HG02981 (cell line): ENCODE results near the gene LRMDA.

Source experiments
- ATAC-seq: cut with Tn5 transposase; IDR thresholded peaks from one replicate; pipeline ENCODE4 v1.9.1; 2021; ENCODE audit warnings: mild to moderate bottlenecking, moderate library complexity; ENCODE audit not compliant: unreplicated experiment

The LRMDA gene

DNA sequence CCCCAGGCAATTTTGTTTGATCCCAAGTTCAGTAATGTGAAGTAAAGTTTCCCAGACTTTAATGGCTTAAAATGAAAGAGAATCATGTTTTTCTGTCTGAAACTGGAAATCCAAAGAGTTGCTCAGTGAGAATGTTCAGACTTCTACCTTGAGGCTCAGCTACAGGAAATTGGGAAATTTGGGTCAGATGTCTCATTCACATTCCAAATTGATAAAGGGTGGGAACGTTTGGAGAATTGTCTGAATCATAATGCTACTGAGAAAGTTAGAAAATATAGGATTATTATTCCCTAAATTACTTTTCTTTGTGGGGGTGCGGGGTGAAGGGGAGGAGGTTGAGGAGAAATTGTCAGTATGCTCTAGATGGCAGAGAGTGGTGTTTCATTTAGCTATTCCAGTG is 773.9 kb downstream of the LRMDA start:
- ATAC-seq: no peak

DNA sequence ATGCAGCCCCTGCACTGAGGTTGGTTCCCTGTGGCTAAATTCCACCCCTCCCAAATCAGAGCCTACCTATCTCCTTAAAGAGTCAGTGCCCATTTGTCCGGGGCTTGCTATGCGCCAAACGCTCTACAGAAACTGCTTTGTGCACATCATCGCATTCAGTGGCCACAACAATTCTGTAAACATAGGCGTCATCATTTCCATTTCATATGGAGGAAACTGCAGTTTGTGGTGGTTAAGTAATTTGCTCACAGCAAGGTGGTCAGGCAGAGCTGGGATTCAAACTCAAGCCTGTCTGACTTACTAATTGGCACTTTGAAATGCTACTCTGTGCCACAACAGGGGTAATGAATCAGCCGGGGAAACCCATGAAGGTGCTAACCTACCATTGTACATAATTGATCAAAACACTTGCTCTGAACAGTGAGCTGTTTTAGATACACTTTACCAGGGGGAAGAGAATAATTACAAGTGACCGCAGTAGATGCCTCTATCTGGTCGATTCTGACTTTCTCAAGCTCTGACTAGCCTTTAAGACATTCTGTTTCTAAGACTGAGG is 775.5 kb downstream of the LRMDA start:
- ATAC-seq: no peak

DNA sequence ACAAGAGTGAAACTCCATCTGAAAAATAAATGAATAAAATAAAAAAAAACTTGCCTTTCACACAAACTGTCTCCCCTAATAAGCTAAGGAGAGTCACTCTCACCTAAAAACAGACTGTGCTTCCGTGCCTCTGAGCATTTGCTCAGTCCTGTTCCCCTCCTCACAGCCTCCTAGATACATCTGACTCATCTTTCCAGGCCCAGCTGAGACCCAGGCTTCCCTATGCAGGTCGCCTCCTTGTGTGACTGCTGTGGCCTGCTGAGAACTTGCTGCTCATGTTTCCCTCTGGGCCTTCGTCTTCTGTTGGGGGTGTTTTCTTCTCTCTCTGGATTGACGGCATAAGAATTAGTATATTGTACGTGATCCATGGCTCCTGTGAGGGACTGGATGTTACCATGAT is 777.7 kb downstream of the LRMDA start:
- no peak for ATAC-seq

DNA sequence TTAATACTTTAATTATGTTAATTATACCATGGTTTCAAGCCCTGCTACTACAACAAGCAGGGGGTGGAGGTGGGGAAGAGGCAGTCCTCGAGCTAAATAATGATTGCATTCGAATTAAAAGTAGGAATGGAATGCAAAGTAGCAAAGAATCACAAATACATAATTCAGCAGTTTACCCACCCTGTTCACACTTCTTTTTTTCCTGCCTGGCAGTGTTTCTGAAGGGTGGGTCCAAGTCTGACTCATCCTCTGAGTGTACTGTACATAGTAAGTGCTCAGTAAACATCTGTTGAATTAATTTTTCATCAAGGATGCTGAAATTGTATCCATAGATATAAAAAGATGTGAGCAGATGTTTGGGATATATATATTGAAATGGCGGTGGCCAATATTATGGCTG is 778.8 kb downstream of the LRMDA start:
- no peak for ATAC-seq

DNA sequence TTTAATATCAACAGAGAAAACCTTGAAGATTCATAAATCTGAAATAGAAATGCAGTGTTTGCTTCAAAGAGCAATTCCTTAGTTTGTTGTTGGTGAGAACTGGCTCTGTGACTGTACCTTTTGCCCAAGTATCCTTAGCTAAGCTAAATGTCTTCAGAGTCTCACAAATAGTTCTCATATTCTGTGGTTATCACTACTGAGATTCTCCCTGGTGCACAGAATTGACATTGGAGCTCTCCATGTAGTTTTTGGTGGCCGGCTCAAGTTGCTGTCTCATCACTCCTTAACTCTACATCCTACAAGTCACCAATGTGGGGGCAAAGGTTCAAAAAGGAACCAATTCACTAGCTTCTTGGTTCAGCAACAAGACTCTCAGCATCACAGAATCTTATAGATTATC is 780.3 kb downstream of the LRMDA start:
- no peak for ATAC-seq

DNA sequence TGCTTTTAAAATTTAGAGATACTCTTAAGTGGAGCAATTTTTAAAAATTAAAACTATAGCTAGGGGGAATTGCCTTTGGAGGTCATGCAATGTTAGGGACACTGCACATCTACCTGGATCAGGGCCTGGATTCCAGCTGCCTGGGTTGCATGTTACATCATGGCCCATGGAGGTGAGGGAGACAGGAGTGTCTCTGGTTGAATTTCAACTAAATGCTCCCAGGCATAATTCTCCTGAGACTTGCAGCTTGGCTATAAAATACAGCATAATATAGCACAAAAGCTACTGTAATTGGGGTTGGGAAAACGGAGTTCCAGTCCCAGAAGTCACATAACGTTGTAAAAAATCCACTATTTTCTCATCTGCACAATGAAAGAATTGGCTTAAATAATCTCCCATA is 782.5 kb downstream of the LRMDA start:
- no peak for ATAC-seq

DNA sequence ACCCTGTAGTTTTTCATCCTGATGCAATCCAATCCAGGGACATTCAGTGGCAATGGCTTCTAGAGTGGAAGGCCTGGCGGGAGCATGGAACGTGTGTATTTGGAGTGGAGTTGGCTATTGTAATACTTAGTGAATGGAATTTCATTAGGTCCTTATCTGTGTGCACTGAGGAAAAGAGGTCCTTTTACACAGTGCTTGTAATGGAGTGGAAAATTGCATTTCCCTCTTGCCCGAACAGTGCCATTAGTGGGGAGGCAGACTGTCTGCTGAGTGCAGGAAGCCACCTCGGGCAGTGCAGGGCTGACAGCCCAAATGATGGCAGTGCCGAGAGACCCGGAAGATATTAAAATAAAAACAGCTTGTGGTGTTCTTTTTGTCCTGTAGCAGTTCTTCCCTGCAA is 786.6 kb downstream of the LRMDA start:
- ATAC-seq: no peak

DNA sequence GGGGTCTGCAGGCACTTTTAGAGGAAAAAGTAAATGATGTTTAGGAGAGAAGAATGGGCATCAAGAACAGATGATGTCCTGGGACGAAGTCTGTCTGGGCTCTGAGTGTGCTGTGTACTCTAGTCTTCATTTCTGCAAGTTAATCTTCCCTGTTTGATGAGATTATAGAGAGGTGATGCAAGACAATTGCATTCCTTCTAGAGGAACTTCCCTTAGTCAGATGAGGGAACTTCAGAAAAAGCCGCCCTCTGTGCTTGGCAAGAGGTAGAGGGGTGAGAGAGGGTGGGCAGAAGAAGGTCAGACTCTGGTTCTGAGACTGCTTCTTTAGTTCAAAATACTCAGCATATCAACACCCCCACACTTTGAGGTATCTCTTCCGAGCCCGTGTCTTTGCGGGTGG is 797.9 kb downstream of the LRMDA start:
- no peak for ATAC-seq

DNA sequence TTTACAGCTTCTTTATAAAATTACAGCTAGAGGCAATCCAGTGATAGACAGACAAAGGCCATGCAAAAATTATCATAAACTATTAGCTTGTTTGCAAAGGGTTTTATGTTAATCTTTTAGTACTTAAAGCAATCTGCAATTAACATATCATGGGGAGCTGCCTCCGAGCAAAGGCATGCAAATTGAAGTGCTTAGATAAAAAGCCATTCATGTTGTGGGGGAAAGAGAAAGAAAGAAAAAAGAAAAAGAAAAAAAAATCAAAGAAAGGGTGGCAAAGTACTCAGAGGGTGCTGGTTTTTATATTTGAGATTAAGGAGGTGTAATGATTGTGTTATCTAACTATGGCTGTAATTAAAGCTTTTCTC is 799.5 kb downstream of the LRMDA start:
- ATAC-seq: no peak

DNA sequence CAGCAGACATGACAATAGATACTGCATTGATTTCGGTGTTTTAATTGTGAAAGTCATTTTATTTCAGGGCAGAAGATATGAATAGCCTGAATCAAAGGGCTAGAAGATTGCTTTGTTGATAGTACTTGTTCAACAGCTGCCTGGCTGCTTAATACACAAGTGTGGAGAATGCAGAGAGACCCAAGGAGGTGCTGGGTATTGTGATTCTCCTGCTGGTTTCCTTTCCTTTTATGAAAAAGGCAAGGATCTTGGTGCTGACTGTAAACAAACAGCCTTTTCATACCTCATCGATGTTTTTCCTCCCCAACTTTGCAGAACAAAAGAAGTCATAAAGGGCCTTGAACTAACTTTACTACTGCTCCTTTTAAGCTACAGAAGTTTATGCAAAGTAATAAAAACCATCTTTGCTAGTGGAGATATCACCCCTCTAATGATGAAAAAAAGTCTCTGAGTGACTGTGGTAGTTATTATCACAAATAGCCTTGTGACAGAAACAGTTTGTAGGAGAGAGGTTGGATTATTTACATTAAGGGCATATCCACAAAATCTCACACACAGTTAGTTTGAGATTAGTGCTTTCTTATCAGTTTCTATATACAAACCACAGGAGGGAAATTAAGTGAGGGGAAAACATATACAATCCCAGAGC is 800.0 kb downstream of the LRMDA start:
- ATAC-seq: no peak

DNA sequence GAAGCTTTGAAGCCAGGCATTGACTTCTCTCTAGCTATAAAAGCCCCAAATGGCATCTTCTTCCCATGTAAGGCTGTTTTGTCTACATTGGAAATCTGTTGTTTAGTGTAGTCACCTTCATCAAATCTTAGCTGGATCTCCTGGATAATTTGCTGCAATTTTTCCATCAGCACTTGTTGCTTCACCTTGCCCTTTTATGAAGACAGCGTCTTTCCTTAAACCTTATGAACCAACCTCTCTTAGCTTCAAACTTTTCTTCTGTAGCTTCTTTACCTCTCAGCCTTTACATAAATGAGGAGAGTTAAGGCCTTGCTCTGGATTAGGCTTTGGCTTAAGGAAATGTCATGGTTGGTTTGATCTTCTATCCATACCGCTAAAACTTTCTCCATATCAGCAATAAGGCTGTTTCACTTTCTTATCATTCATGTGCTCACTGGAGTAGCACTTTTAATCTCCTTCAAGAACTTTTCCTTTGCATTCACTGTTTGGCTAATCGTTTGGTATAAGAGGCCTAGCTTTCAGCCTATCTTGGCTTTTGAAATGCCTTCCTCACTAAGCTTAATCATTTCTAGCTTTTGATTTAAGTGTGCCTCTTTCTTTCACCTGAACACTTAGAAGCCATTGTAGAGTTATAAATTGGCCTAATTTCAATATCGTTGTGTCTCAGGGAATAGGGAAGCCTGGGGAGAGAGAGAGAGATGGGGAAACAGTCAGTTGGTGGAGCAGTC is 803.2 kb downstream of the LRMDA start:
- no peak for ATAC-seq

DNA sequence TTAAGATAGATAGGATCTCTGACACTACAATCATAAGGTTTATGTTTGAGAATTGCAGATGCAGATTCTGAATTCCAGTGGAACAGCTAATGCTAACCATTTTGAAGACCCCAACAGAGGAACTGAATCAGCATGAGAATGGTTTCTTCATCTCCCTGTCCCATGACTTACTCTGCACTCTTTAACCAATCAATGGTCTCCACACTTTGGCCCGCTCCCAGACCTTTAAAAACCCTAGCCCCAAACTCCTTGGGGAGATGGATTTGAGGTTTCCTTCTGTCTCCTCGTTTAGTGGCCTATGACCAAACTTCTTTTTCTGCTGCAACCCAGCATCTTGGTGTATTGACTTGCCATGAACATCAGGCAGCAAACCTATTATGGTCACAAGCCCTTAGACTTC is 804.9 kb downstream of the LRMDA start:
- ATAC-seq: no peak

DNA sequence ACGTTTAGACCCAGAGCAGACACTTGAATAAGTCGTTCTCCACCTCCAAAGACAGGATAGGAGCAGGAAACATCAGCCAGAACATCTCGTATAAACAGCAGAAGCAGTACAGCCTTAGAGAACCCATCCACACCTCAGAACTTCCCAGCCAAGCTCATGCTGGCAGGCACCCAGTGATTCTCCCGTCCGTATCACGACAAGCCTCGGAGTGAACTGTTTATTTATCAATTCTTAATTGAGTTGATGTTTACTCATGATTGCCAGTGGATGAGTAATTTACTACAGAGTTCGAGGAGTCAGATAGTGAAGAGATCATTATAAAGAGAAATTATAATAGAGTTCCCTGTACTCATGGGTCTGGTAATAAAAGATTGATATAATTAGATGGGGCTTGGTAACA is 811.5 kb downstream of the LRMDA start:
- no peak for ATAC-seq

DNA sequence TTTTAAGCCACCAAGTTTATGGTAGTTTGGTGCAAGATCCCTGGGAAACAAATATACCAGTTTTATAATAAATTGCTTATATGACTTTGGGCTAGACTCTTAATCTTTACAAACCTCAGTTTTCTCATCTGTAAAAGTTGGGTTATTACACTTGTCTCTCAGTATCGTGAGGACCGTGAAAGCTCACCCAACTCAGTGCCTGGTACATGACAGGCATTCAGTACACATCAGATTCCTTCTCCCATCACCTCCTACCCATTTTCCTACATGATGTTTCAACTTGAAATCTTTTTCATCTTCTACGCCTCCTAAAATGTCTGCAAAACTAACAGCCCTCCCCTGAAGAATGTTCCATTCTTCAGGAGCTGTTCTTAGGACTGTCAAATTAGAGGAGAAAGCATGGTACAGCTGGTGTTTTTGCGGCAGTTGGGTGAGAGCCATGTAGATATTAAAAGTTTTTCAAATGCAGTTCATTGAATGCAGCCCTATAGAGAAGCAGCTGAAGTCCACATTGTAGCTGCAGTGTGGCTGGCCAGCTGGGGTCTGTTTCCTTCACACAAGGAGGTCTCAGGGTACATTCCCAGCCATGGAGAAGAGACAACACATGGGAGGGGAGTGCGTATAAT is 812.8 kb downstream of the LRMDA start:
- no peak for ATAC-seq

DNA sequence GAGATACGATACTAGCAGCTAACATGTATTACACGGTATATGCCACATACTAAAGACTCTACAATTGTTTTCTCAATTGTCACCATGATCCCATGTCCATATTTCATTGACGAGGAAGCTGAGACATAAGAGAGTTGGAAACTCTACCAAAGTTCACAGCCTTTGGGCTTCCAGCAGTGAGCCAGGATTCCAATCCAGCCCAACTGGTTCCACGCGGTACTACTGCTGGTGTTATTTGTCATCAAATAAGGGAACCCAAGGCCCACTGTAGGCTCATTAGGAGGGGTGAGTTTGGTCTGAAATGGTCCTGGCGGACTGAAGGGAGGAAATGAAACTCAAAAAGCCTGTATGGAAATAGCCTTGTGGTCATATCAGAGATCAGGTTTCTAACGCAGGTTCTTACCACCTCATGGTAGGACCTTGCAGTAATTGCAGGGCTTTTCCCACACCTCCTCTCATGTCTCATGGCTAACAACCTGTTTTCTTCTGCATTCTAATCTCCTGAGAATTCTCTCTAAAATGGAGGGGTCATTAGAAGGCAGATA is 814.6 kb downstream of the LRMDA start:
- ATAC-seq: no peak

DNA sequence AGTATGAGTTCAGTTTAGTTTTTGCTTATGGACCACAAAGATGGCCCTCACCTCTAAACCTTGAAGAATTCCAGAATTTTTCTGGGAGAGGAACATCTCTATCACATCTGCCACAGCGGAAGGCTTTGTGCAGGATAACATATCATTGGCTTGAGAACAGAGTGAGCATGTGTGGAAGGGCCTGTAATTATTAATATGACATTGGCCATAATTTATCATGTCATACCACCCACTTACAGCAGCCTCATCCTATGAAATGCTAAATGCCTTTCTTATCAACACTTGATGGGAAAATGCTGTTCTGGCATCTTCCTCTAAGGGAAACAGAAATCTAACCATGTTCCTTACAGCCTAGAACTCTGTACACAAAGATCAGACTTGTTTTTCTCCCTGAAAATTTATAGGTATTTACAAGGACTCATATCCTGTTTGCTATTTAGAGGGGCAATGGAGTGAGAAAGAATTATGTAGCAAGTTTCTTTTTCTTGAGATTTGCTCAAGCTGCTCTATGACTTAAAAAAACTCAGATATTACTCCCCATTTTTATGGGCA is 817.3 kb downstream of the LRMDA start:
- ATAC-seq: no peak

DNA sequence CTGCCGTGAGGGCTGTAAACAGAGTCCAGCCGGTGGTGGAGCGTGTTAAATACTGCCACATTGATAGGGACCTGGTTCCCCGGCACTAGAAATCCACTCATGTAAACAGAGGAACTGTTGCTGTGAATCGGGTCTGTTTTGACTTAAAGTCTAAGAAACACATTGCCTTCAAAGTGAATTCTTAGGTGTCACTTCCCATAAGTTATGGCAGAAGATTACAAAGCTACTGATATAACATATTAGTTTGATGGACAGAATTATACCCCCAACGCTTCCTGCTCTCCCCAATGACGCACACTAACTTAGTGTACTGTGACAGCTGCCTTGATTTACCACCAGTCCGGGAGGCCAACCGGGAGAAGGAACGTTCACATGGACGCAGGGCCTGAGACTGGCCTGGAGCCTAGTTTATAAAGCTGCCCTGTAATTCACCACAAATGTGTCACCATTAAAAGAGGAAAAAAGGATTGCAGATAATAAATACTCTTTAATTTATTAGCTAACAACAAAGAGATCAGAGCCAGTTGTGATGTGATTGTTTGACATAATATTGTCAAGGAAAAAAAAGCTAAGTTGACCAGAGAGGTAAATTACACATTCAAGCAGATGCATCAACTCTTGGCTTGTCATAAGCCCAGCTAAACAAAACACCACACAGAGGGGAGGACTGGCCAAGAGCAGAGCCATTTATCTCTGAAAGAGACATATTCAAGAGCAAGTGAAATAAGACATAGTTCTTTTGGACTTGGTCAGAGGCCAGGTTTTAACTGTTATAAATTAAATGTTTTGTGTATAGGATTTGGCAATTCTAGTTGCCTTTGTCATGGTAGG is 820.6 kb downstream of the LRMDA start:
- ATAC-seq: no peak

DNA sequence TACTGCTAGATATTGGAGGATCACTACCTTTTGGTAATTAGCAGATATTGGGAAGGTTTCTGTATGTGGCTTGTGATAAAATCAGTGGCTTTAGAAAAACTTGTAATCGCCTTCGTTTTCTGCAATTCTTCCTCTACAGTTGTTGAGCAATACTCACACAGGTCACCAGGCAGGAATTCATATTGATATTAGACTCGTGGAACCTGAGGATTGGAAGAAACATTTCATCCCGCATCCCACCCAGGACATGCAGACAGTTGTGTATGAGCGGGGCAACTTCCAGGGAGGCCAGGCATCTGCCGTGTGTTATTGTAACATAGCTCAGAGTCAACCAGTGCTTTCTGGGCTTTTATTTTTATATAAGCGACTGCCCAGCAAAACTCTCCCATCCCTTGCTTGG is 821.3 kb downstream of the LRMDA start:
- ATAC-seq: no peak

DNA sequence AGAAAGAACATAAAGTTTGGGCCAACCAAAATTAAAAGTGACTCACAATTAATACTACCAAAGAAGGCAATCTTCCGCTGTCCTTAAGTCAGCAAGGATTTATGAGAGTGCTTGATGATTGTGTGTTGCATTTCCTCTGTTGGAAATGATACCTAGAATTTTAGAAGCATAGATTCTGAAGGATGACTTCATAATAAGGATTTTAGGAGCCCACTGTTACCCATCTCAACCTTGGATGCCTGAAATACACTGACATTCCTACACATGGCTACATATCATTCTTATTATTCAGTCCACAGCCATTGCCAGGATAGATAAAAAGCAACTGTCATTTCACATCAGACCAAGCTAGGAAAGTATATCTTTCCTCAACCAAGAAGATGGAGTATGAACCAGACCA is 823.8 kb downstream of the LRMDA start:
- ATAC-seq: no peak

DNA sequence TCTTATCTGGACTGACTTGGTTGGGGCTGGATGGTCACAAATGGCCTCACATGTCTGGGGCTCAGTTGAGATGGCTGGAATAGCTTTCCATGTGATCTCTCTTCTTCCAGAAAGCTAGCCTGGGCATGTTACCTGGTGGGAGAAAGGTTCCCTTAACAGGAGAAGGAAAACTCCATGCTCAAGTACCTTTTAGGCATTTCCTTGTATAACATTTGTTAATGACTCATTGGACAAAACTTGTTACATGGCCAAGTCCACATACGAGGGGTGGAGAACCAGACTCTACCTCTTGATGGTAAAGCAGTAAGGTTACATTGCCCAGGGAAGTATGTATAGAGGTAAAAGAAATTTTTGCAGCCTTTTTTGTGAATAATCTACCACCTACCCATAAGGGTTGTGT is 826.4 kb downstream of the LRMDA start:
- ATAC-seq: no peak
